ENCODE data around the gene PGPEP1. TPM values are rescaled to one million over a fixed set of nuclear protein-coding genes. Genes with fewer than 3 reads are reported as not detected.
A peak's percentile ranks its signal among the peaks of the same experiment; 100 is the strongest.
"Not testable (repeated sequence)": the region's sequence is repeated elsewhere in the genome, so short reads cannot be mapped to it uniquely, and the experiment has no call there.

PGPEP1 gene
- total RNA-seq, 1 experiment from 2014 or later: 11.7 TPM

GRCh38 chr19:18336121-18336520 is 4.3 kb upstream of the PGPEP1 start:
- Histone ChIP-seq H3K4me3 (no peak overlapping the region), H3K27me3 (peaks cover 12% of the 10 kb centered on the region), H3K9me3 (replicated peaks) (no peaks in the 10 kb centered on the region), H3K36me3 (no peaks in the 10 kb centered on the region), H3K27ac (no peak overlapping the region), H3K4me1 (peaks cover 2% of the 10 kb centered on the region; the same call in 1 of the 2 replicates)
- no peak for DNase-seq

GRCh38 chr19:18338541-18338940 is 1.9 kb upstream of the PGPEP1 start:
- Histone ChIP-seq H3K27ac (no peak overlapping the region), H3K9me3 (replicated peaks) (no peaks in the 10 kb centered on the region), H3K4me3 (no peak overlapping the region), H3K27me3 (peaks cover 6% of the 10 kb centered on the region), H3K36me3 (no peaks in the 10 kb centered on the region), H3K4me1 (peaks cover 7% of the 10 kb centered on the region)
- DNase-seq: no peak

- DNase-seq: peak; percentile 38 to 57
- H3K27me3 ChIP-seq: peaks cover 6% of the 10 kb centered on the region
- no peak overlapping the region for H3K4me3 ChIP-seq
- no peaks in the 10 kb centered on the region for H3K36me3 ChIP-seq
- peaks cover 7% of the 10 kb centered on the region for H3K4me1 ChIP-seq
- no peak overlapping the region for H3K27ac ChIP-seq
- no peaks in the 10 kb centered on the region for H3K9me3 ChIP-seq (replicated peaks)
Observed at GRCh38 chr19:18339723-18340122, 675 bp upstream of the PGPEP1 start.

- peak; percentile 75 to 76 for DNase-seq
- Histone ChIP-seq H3K27ac (peak overlapping the region; percentile 7; the same call in 1 of the 2 replicates), H3K9me3 (replicated peaks) (no peaks in the 10 kb centered on the region), H3K4me1 (peaks cover 13% of the 10 kb centered on the region), H3K27me3 (peaks cover 6% of the 10 kb centered on the region), H3K4me3 (peak overlapping the region; percentile 60), H3K36me3 (no peaks in the 10 kb centered on the region)
Observed at GRCh38 chr19:18340990-18341868, 831 bp downstream of the PGPEP1 start.

- Histone ChIP-seq H3K27me3 (peaks cover 6% of the 10 kb centered on the region), H3K9me3 (replicated peaks) (no peaks in the 10 kb centered on the region), H3K4me3 (no peak overlapping the region), H3K4me1 (peaks cover 14% of the 10 kb centered on the region), H3K36me3 (no peaks in the 10 kb centered on the region), H3K27ac (no peak overlapping the region)
- DNase-seq: no peak
Observed at GRCh38 chr19:18342090-18342632, 1.8 kb downstream of the PGPEP1 start.

GRCh38 chr19:18344582-18344950 is 4.2 kb downstream of the PGPEP1 start:
- Histone ChIP-seq H3K27ac (no peak overlapping the region), H3K27me3 (no peaks in the 10 kb centered on the region), H3K9me3 (replicated peaks) (no peaks in the 10 kb centered on the region), H3K4me1 (peaks cover 14% of the 10 kb centered on the region), H3K4me3 (no peak overlapping the region), H3K36me3 (no peaks in the 10 kb centered on the region)
- no peak for DNase-seq

GRCh38 chr19:18345296-18345695 is 4.9 kb downstream of the PGPEP1 start:
- Histone ChIP-seq H3K27me3 (no peaks in the 10 kb centered on the region), H3K4me1 (peaks cover 14% of the 10 kb centered on the region), H3K4me3 (no peak overlapping the region), H3K36me3 (no peaks in the 10 kb centered on the region), H3K9me3 (replicated peaks) (no peaks in the 10 kb centered on the region), H3K27ac (no peak overlapping the region)
- DNase-seq: no peak

- Histone ChIP-seq H3K9me3 (replicated peaks) (no peaks in the 10 kb centered on the region), H3K36me3 (no peaks in the 10 kb centered on the region), H3K4me1 (peaks cover 12% of the 10 kb centered on the region), H3K27ac (peak overlapping the region; percentile 35; the same call in 1 of the 2 replicates), H3K4me3 (no peak overlapping the region), H3K27me3 (no peaks in the 10 kb centered on the region)
- DNase-seq: peak; percentile 76 to 79
Observed at GRCh38 chr19:18346091-18346490, 5.7 kb downstream of the PGPEP1 start.

GRCh38 chr19:18348171-18348570 is 7.8 kb downstream of the PGPEP1 start:
- no peak overlapping the region for H3K27ac ChIP-seq

GRCh38 chr19:18348818-18349339 is 8.5 kb downstream of the PGPEP1 start:
- H3K36me3 ChIP-seq; H3K27ac ChIP-seq; DNase-seq; H3K4me3 ChIP-seq; H3K9me3 ChIP-seq (replicated peaks); H3K4me1 ChIP-seq; H3K27me3 ChIP-seq: not testable (repeated sequence)

More at GRCh38 chr19:18348171-18348570, 7.8 kb downstream of the PGPEP1 start:
- no peaks in the 10 kb centered on the region for H3K9me3 ChIP-seq (replicated peaks)
- DNase-seq: no peak
- H3K4me1 ChIP-seq: peaks cover 7% of the 10 kb centered on the region; the same call in 1 of the 2 replicates
- no peaks in the 10 kb centered on the region for H3K27me3 ChIP-seq
- H3K36me3 ChIP-seq: no peaks in the 10 kb centered on the region
- no peak overlapping the region for H3K4me3 ChIP-seq

- DNase-seq: peak; percentile 68 to 78
- Histone ChIP-seq H3K36me3 (no peaks in the 10 kb centered on the region), H3K27ac (no peak overlapping the region), H3K9me3 (replicated peaks) (no peaks in the 10 kb centered on the region), H3K27me3 (no peaks in the 10 kb centered on the region), H3K4me1 (peaks cover 7% of the 10 kb centered on the region; the same call in 1 of the 2 replicates), H3K4me3 (no peak overlapping the region)
Observed at GRCh38 chr19:18349524-18350128, 9.2 kb downstream of the PGPEP1 start.

- Histone ChIP-seq H3K27ac (no peak overlapping the region), H3K36me3 (no peaks in the 10 kb centered on the region), H3K4me1 (peaks cover 7% of the 10 kb centered on the region; the same call in 1 of the 2 replicates), H3K4me3 (no peak overlapping the region), H3K9me3 (replicated peaks) (no peaks in the 10 kb centered on the region), H3K27me3 (no peaks in the 10 kb centered on the region)
- DNase-seq: no peak
Observed at GRCh38 chr19:18350490-18350889, 10.1 kb downstream of the PGPEP1 start.

GRCh38 chr19:18351544-18351943 is 11.1 kb downstream of the PGPEP1 start:
- H3K27me3 ChIP-seq: no peaks in the 10 kb centered on the region
- H3K27ac ChIP-seq: no peak overlapping the region
- H3K4me1 ChIP-seq: no peaks in the 10 kb centered on the region
- H3K36me3 ChIP-seq: no peaks in the 10 kb centered on the region
- DNase-seq: no peak
- no peaks in the 10 kb centered on the region for H3K9me3 ChIP-seq (replicated peaks)
- no peak overlapping the region for H3K4me3 ChIP-seq

GRCh38 chr19:18353378-18354005 is 13.1 kb downstream of the PGPEP1 start:
- no peaks in the 10 kb centered on the region for H3K27me3 ChIP-seq
- H3K27ac ChIP-seq: no peak overlapping the region
- H3K4me3 ChIP-seq: no peak overlapping the region
- DNase-seq: no peak
- peaks cover 8% of the 10 kb centered on the region for H3K9me3 ChIP-seq (replicated peaks)
- H3K36me3 ChIP-seq: peaks cover 12% of the 10 kb centered on the region
- H3K4me1 ChIP-seq: no peaks in the 10 kb centered on the region
